ENCODE data around the gene SEMA4D. TPM values are rescaled to one million over a fixed set of nuclear protein-coding genes. Genes with fewer than 3 reads are reported as not detected.

SEMA4D gene
- polyA plus RNA-seq, 1 donor: 21.1 TPM

- DNase-seq (ENCODE audit: low read depth): no peak
Measured at GRCh38 chr9:89370593-89370992, 127.3 kb downstream of the SEMA4D start.

- no peak for DNase-seq (ENCODE audit: low read depth)
Measured at GRCh38 chr9:89368978-89369377, 128.9 kb downstream of the SEMA4D start.

DNA sequence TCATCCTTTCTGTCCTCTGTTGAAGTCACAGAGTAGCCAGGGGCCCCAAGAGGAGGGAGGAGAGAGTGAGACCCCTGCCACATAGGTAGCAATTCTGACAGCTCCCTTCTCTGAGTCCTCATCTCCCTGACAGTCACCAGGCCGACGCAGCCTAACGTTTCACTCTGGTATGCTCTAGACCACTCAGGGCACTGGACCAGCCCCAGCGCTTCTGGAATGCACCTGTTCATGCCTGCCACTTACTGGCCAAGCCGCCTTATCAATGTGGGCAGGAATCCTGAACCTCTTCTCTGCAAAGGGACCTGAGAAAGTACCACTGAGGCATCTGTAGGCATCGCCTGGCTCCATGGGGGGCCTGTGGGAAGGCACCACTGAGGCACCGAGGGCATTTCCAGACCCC is 129.4 kb downstream of the SEMA4D start:
- no peak for DNase-seq (ENCODE audit: low read depth)

DNA sequence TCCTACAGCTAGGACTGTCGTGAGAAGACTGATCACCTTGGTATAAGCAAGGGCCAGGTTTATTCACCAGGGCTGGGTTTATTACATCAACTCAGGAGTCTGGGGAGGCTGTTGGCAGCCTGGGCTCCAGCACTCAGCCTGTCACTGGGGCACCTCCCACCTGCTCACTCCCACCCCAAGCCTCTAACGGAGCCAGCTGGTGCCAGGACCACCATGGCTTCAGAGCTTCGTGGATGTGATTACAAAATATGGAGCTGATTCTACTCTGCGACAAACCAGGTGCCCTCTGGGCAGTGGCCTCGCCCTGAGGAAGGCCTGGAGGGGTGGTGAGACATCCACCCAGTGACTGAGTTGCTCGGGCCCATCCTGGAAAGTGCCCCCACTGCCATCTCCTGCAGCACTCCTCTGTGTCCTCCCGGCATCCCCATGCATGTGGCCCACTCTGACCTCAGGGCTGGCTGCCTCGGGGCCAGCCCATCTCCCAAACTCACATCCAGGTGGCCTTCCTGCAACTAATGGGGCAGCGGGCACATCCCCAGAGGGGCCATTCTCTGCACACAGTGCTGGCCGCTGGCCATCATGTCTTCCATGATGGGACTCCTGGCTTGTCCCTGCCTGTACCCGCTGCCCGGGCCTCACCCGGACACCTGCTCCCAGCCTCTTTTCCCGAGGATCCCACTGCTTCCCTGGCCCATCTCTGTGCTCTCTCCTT is 130.0 kb downstream of the SEMA4D start:
- DNase-seq (ENCODE audit: low read depth): no peak

DNA sequence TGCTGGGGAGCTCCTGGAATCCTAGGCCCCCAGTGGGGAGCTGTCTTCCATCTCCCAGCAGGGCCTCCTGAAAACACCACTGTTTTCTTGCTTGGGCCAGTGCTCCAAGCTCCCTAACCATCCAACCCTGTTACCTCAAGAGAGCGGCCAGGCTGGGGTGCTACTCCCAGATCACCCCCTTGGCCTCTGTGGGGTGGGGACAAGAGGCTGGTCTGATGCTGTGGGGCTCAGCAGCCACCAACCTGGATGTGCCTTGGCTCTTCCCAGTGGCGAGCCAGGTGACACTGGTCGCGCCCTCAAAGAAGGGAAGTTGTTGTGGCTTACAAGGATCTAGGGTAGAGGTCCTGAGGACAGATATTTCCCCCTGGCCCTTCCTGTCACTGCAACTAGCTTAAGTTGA is 130.6 kb downstream of the SEMA4D start:
- DNase-seq (ENCODE audit: low read depth): no peak

- no peak for DNase-seq (ENCODE audit: low read depth)
Measured at GRCh38 chr9:89366711-89367110, 131.2 kb downstream of the SEMA4D start.

DNA sequence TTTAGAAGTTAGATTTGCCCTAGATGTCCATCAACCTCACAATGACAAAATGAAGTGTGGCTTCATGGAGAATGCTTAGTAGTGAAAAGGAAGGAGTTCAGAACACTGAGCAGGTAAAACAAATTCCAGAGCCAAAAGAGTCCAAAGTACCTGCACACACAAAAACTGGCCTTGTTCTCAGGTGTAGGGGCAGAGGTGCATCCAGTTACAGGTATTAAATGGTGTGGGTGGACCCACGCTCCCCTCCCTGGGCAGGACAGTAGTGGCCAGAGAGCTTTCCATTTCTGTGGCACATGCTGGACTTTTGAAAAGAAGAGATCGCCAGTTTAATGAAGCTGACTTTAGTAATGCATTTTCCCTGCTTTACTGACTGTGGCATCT is 132.4 kb downstream of the SEMA4D start:
- DNase-seq (ENCODE audit: low read depth): no peak

- DNase-seq (ENCODE audit: low read depth): no peak
Measured at GRCh38 chr9:89364666-89365531, 133.0 kb downstream of the SEMA4D start.

GRCh38 chr9:89363921-89364665 is 133.8 kb downstream of the SEMA4D start:
- no peak for DNase-seq (ENCODE audit: low read depth)

- no peak for DNase-seq (ENCODE audit: low read depth)
Measured at GRCh38 chr9:89363311-89363670, 134.6 kb downstream of the SEMA4D start.

DNA sequence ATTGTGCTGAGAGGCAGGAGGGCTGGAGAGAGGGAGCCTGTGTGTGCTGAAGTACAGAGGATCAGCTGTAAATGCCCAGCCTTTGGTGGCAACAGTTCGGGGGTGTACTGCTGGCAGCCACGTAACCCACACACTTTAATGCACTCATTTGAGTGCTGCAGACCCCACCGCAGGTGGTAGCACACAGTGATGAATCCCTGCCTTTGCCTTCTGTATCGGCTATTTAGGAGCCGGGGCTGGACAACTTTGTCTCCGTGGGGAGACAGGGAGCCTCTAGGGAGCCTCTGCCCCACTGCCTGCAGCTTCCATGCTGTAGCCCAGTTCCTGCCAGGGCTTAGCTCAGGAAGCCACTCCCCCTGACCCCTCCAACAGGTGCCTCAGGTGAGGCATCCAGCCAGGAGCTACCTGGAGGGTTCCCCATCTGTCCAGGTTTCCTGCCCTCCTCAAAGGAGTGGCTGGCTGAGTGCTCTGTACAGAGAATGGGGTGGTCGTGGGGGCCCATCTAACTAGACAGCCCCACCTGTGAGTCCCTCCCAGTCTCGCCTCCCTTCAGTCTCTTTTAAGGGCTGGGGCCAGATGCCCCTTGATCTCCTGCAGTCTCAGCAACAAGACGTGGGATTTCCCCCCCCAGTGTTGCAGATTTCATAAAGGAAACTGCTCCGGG is 135.1 kb downstream of the SEMA4D start:
- no peak for DNase-seq (ENCODE audit: low read depth)

DNA sequence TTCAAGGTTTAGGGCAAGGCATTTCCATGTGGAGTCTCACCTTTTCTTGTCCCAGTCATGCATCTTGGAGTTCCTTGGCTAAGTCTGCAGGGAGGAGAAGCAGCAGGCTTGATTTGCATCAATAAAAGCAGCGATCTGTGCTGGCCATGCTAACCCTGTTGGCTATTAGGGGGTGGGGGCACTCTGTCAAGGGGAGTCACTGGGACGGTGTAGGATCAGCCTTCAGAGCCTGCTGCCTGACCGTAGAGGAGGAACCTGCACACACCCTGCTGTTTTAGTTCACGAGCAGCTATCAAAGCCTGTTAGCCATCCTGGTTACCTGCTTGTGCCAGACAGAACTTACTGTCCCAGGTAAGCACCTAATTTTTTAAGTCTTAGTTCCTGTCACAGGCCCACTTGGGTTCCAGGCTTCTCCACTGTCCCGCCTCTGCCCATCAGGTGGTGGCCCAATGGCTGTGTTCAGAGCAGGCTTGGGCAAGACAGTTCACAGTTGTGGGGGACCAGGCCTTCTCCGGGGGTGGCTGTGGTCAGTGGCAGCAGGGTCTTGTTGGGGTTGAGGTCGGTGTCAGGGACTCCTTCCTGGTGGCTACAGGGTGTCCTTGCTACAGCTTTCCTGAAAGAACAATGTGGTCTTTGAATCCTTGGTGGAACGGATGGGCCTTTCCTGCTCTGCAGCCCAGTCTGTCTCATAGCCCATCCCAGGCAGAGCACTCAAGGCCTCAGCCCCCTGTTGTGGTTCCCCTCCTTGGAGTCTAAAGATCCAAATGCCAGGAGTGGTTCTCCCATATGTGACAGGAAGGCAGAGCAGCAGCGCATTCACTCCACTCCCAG is 135.9 kb downstream of the SEMA4D start:
- no peak for DNase-seq (ENCODE audit: low read depth)

GRCh38 chr9:89361031-89361430 is 136.9 kb downstream of the SEMA4D start:
- DNase-seq (ENCODE audit: low read depth): no peak

DNA sequence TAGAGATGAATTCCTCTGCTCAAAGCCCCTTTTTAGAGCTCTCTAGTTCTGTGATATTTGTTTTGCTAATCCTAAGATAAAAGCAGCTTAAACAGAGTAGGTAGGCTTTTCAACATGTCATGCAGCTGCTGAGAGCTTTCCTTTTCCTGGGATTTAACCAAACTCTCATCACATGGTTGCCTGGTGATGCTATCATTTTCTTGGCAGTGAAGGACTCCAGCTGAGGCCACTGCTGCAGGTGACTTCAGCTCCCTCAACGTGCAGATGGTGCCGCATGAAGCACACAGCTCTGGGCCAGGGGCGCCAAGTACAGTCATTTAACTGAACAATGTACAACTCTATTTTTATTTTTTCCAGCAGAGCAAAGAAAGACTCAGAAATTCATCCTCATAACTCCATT is 137.4 kb downstream of the SEMA4D start:
- peak; percentile 44 for DNase-seq (ENCODE audit: low read depth)

DNA sequence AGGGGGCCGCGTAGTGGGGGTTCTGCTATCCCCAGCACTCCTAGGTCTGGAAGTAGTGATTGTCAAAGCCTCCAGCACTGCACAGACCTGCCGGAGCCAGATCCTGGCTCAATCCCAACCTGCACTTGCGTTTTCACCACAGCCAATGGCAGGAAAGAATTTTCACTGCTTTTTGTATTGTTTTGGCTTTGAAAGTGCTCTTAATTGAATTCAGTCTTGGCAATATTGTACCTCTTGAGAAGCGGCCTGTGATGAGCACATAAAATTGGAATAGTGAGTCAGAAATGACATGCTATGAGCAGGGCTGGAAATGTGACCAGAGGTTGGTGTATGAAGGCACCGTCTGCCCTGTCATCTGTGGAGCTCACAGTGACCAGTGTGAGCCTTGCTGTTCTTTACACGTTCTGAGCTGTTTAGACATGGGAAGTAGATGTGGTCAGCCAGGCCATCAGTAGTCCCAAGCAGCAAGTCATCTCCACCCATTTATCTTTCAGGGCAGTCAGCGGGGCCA is 138.1 kb downstream of the SEMA4D start:
- no peak for DNase-seq (ENCODE audit: low read depth)

DNA sequence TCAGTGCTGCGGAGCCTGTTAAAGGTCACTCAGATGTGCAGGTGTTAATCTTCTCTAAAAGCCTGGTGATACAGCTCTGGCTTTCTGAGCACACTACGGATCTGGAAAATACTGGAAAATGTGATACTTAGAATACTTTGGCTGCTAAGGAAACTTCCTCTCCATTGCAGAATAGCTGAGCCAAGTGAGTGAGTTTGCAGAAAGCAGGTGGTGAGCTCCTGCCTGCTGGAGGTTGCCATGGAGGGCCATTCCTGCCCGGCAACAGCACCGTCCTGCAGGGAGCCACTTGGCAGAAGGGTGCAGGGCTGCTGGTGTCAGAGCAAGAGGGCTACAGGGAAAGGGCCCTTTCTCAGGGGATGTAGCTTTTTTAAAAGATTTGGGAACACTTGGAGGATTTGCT is 138.9 kb downstream of the SEMA4D start:
- peak; percentile 32 for DNase-seq (ENCODE audit: low read depth)

- no peak for DNase-seq (ENCODE audit: low read depth)
Measured at GRCh38 chr9:89358376-89358916, 139.5 kb downstream of the SEMA4D start.

GRCh38 chr9:89357331-89358197 is 140.3 kb downstream of the SEMA4D start:
- DNase-seq (ENCODE audit: low read depth): no peak

DNA sequence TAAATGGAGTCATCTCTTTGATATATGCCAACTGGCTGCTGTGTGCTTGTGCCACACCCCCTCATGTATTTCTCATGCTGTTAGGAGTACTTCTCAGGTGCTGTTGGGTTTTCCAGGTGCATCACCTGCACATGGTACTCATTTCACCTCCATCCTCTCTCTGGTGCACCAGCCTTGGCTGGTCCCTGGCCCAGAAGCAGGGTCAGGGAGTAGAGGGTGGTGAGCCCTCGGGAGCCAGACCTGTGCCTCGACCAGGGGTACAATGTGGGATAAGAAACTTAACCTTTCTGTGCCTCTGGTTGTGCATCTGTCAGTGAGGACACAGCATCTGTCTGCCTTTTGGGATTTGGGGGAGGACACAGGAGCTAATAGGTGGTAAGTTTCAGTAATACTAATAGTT is 141.1 kb downstream of the SEMA4D start:
- no peak for DNase-seq (ENCODE audit: low read depth)

DNA sequence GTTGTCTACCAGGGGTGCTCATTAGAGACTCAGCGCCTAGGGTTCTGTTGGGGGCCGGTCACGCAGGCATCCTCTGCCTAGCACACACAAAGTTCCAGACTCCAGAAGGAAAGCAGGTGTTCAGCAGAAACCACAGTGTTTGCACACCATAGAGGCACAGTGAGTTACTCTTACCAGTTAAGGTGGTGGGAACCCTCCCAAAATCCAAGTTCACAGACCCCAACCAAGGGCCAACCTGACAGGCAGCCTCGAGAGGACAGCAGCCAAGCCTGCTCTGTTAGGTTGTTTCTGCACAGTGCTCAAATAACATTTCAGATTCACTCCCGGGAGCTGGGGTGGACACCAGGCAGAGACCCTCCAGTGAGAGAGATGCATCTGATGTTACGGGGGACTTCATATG is 143.4 kb downstream of the SEMA4D start:
- no peak for DNase-seq (ENCODE audit: low read depth)

Measured in forelimb muscle (tissue), 1 donor.